ENCODE results near the gene PEX3.
"Not testable (repeated sequence)": the region's sequence is repeated elsewhere in the genome, so short reads cannot be mapped to it uniquely, and the experiment has no call there.

PEX3 gene

DNA sequence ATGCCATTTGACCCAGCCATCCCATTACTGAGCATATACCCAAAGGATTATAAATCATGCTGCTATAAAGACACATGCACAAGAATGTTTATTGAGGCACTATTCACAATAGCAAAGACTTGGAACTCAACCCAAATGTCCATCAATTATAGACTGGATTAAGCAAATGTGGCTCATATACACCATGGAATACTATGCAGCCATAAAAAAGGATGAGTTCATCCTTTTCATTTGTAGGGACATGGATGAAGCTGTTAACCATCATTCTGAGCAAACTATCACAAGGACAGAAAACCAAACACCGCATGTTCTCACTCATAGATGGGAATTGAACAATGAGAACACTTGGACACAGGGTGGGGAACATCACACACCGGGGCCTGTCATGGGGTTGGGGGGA, 2.7 kb upstream of the PEX3 start:
- DNase-seq (ENCODE audit: low spot score): not testable (repeated sequence)

DNA sequence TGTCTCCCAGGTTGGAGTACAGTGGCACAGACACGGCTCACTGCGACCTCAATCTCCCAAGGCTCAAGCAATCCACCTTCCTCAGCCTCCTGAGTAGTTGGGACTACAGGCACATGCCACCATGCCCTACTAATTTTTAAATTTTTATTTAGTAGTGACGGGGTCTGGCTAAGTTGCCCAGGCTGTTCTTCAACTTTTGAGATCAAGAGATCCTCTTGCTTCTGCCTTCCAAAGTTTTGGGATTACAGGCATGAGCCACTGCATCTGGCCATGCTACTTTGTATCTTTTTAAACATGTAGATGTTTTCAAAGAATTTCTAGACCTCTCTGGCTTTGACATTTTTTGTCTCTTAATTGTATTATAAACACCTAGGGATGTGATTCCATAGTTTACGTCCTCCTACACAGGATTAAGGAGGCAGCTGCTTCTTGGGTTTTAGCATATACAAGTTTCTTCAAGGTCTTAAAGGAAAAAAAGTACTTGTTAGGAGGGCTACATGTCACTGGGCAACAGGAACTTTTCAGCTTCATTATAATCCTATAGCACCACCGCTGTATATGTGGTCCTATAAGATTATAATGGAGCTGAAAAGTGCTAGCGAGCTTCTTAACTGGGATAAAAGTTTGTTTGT, 1.4 kb upstream of the PEX3 start:
- DNase-seq (ENCODE audit: low spot score): no peak

DNA sequence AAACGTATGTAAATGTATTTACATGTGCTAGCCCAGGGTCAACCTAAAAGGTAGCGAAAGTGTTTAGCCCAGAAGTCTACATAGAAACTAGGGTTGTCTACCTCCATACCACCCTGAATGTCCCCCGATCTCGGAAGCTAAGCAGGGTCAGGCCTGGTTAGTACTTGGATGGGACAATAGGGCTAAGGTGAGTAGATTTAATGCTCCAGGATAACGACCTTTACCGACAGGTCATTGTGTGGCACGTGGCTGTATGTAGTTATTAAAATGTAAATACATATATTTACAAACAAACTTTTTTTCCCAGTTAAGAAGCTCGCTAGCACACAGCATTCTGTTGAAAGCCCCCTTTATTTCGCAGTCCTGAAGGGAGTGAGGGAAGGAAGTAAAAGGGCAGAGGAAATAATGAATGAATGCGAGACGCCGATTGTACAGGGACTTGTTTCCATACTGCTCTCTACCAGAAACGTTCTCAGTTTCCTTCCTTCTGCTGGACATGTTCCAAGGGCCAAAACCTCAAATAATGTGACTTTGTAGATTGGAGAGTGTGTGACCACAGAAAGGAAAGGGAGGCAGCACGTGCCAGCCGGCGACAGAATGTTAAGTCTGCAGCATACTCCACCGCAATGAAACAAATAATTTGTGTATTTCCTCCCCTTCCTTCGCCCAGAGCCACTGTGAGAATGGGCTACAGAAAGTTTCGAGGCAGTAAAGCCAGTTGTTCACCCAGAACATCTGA, 722 bp upstream of the PEX3 start:
- DNase-seq (ENCODE audit: low spot score): peak; percentile 55

DNA sequence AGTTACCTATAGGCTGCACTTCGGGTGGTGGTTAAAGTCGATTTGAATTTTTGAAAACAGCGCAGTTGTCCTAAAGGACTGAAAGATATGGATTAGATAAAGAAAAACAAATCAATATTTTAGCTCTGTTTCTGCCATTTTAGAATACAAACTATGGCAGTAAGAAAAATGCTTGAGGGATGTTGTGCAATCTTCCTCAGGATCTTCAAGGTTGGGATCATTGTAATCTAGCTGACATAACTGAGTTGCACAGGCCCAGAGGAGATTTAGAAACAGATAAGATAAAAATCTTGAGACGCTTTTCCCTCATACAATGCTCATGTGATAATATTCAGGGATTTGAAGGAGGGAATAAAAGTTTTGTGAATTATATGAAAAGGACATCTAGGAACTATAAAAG, 926 bp downstream of the PEX3 start:
- DNase-seq (ENCODE audit: low spot score): no peak

DNA sequence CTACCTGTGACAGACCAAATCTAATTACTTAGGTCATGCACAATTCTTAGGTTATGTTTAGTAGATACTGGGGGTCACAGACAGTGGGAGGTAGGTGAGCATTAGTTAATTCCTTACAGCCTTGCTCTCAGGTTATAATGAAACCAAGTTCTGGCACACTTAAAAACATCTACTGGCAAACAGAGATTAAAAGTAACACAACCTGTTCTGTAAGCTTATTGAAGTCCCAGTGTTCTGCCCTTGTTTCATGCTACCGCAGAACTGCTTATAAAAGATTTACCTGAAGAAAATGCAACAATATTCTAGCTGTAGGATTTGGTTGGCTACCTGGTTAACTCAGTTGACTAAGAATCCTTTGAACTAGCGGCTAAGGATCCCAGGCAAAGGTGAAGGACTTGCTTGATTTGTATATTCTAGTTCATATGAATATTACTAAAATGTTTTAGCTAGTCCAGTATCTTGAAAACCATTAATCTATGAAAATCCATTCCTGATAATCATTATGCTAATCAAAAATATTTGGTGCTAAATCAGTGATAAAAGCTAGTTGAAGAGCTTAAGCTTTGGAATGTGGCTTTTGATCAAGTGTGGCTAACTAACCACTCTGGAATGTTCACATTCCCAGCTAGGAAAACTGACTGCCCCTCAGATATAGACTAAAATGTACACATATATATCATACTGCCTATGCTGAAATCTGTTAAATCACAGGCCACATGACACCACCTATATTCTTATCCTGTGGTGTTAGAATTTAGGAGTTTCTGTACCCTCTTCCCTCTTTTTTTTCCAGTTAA, 7.2 kb downstream of the PEX3 start:
- DNase-seq (ENCODE audit: low spot score): no peak

DNA sequence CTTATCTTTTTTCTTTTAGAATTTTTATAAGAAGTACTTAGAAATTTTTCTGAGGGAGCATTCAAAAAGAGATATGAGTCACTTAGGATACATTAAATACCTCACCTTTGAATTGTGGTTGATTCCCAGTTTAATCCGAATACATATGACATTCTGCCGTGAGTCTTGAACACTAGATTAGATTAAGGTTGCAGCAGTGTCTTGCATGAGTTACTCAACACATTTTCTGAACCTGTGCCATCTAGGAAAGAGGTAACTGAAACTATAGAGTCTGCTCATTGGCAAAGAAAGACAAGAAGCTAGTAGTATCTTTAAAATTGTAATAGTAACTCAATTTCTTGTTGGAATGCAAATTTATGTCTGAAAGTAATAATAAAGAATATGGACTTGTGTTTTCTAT, 14.9 kb downstream of the PEX3 start:
- no peak for DNase-seq (ENCODE audit: low spot score)

DNA sequence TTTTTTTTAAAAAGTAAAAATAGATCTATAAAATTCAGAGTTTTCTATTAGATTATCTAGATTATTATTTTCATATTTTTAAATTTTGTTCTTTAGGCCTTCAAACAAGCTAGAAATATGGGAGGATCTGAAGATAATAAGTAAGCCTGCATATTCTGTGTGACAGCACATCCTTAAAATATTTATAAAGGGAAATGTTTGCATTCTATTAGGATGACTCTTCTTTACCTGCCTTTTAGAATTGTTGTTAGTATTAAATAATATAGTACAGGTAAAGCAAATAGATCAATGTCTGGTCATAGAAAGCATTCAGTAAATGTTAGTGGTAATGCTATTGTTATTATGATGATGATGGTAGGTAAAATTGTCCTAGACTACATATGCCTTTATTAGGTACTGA, 17.4 kb downstream of the PEX3 start:
- DNase-seq (ENCODE audit: low spot score): no peak

DNA sequence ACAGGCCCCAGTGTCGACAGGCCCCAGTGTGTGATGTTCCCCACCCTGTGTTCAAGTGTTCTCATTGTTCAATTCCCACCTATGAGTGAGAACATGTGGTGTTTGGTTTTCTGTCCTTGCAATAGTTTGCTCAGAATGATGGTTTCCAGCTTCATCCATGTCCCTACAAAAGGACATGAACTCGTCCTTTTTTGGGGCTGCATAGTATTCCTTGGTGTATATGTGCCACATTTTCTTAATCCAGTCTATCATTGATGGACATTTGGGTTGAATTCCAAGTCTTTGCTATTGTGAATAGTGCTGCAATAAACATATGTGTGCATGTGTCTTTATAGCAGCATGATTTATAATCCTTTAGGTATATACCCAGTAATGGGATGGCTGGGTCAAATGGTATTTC, 18.2 kb downstream of the PEX3 start:
- not testable (repeated sequence) for DNase-seq (ENCODE audit: low spot score)

DNA sequence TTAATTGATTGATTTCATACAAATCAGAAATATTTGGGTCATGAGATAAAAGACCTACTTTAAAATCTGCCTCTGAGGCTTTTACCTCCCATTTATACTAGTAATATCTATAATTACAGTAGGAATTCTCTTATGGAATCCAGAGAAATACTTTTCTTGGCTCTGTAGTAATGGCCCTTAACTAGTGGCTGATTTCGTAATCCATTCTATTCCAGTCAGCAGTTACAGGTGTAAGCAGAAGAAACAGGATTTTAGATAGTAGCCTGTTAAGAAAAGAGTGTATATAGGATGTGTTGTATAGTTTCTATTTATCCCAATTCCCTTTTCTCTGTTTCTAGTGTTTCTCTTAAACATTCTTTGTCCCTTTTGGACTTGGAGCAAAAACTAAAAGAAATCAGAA, 21.2 kb downstream of the PEX3 start:
- no peak for DNase-seq (ENCODE audit: low spot score)

DNA sequence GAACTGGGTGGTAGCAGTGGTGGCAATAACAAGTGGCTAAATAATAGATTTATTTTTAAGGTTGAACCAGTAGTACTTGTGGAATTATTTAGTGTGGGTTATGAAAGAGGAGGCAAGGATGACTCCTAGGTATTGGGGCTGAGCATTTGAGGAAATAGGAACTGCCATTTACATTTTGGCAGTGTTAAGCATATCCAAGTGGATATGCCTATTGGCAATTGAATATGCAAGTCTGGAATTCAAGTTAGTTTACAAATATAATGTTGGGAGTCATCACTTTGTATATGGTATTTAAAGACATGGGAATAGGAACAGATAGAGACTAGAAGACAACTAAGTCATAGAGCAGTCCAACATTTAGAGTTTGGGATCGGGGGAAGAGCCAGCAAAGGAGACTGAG, 25.9 kb downstream of the PEX3 start:
- DNase-seq (ENCODE audit: low spot score): no peak

DNA sequence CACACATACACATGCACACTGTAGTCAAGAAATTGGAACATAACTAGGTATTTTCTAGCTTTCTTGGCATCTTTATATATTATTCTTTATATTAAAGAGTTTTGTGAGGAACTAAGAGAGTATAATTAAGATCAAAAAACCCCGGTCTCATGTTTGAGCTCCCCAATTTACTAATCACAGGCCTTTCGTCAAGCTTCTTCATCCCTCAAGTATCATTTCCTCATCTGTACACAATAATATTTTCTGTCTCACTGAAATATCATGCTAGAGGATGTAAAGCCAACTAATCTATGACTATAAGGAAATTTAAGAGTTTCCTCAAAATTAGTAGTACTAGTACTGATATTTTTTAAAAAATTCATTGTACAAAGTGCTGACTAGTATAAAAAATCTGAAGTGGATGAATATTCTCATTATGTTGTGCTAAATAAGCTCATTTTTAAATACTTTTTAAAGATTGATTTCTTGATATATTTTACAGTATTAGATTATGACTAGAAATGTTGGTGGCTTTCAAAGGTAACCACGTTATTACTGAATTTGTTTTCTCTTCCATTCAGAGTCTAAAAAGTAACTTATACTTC, 28.0 kb downstream of the PEX3 start:
- DNase-seq (ENCODE audit: low spot score): no peak

DNA sequence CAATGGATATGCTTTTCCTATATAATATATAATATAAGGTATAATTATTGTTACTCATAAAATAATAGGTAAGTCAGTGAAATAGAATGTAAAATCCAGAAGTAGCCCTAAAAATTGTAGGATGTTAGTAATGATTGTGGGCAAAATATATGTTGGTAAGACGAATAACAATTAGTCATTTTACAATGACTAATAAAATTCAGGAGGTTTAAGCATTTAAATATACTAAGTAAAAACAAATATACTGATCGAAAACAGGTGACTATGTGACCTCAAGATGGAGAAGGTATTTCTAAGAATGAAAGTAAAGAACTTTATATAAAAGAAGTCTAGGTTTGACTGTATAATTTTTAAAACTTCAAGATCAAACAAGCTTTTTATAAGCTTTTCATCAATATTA, 32.0 kb downstream of the PEX3 start:
- DNase-seq (ENCODE audit: low spot score): no peak

DNA sequence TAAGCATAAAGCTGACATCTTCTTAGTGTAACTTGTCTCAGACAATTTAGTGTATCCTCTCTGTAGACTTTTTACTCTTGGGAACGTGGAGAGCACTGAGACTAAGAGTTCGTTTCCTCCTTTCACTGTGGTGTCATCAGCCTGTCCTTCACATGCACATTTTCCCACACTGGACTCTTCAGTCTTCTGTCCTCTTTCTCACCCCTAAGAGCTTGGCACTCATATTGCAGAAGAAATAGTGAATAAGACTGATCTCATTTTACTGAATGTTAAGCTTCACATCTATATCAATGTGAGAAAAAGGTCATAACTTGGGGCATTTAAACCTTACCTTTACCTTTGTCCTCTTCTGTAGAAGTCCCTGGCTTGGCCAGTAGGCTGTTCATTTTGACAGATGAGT, 35.4 kb downstream of the PEX3 start:
- DNase-seq (ENCODE audit: low spot score): no peak

DNA sequence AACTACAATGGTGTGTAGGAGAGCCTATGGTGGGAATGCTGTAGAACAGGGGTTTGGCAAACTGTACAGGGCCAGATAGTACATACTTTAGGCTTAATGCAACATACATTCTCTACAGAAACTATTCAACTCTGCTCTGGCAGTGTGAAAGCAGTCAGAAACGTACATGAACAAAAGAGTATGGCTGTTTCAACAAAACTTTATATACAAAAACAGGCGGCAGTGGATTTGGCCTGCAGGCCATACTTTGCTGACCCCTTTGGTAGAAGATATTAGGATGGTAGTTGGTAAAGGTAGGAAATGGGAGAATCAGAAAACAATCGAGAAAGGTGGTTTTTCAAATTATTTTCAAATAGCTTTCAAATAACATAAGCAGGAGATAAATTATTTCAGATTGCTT, 36.1 kb downstream of the PEX3 start:
- no peak for DNase-seq (ENCODE audit: low spot score)

DNA sequence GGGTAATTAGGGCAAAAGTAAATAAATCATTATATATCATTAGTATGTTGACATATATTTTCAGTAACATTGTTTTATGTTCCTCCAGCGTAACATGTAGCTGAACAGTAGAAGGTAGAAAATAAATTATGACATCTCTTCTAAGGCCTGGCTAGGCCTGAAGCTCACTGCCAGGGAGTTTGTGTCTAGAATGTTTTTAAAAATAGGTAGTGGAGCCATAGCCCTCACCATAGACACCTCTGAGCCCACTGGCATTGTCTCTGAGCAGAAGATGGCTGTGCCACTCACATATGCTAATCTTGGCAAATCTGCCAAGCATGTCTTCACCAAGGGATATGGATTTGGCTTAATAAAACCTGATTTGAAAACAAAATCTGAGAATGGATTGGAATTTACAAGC, 39.6 kb downstream of the PEX3 start:
- no peak for DNase-seq (ENCODE audit: low spot score)

DNA sequence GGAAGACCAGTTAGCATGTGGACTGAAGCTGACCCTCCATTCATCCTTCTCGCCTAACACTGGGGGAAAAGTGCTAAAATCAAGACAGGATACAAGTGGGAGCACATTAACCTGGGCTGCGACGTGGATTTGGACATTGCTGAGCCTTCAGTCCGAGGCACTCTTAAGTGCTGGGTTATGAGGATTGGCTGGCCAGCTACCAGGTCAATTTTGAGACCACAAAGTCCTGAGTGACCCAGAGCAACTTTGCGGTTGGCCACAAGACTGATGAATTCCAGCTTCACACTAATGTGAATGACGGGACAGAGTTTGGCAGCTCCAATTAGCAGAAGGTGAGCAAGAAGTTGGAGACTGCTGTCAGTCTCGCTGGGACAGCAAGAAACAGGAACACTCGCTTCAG, 40.2 kb downstream of the PEX3 start:
- no peak for DNase-seq (ENCODE audit: low spot score)

DNA sequence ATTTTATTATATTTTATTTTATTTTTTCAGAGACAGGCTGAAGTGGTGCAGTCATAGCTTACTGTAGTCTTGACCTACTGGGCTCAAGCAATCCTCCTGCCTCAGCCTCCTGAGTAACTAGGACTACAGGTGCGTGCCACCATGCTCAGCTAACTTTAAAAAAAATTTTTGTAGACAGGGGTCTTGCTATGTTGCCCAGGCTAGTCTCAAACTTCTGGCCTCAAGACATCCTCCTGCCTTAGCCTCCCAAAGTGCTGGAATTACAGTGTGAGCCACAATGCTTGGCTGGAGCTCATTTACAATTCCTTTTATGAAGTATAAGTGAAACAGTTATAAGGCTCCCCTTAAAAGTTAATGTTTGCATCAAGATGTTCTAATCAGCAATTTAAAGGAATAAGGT, 46.4 kb downstream of the PEX3 start:
- no peak for DNase-seq (ENCODE audit: low spot score)

DNA sequence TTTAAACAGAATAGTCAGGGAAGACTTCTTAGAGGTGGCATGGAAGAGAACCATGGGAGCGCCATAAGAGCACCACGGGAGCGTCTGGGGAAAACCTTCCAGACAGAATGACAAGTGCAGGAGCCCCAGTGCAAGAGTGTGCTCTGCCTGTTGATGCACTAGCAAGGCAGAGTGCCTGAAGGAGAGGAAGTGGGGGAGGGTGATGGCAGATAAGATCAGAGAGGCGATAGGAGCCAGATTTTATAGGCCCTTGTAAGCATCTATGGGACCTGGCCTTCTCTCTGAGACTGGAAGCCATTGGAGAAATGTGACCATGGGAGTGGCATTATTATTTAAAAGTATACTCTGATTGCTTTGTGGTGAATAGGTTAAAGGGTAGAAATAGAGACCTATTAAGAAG, 47.8 kb downstream of the PEX3 start:
- no peak for DNase-seq (ENCODE audit: low spot score)

DNA sequence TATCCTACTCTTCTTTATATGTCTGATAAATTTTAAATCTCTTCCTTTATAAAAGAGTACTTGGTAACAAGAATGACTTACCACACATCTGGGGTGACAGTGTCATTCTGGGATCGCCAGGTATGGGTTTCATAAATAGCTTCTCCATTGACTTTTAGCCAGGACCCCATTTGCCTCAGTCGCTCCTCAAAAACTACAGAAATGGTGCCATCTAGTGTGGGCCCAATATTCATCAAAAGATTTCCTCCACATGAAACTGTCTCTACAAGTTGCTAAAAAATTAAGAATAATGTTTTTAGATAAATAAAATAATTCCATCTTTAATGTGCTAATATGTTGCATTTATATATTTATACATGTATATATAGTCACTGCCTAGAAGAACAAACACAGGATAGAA, 51.2 kb downstream of the PEX3 start:
- DNase-seq (ENCODE audit: low spot score): no peak

DNA sequence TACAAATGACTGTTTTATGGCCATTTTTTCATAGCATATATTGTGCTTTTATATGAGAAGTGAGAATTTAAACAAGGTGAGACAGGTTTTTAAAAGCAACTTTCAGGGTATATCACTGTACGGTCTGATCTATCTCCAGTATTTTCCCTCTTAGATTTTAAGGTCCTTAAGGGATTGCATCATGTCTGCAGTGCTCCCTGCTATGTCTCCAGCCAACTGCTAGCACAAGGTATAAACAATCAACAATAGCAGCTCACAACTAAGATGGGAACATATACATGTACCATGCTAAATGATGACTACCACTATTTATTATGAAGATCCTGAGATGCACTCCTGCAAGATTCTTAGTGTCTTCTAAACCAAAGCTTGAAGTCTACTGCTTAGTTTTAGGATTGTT, 53.8 kb downstream of the PEX3 start:
- DNase-seq (ENCODE audit: low spot score): no peak

DNA sequence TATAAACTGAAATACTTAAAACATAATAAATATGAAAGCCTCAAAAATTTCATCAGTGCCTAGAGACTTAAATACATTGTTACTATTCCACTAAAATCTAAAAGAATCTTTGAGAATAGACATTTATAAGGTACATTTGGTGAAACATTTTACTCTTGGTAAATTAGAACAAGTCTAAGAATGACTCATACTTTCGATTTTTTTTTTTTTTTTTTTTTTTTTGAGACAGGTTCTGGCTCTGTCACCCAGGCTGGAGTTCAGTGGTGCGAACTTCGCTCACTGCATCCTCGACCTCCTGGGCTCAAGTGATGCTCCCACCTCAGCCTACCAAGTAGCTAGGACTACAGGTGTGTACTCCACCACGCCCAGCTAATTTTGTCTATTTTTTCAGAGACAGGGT, 54.5 kb downstream of the PEX3 start:
- DNase-seq (ENCODE audit: low spot score): no peak

DNA sequence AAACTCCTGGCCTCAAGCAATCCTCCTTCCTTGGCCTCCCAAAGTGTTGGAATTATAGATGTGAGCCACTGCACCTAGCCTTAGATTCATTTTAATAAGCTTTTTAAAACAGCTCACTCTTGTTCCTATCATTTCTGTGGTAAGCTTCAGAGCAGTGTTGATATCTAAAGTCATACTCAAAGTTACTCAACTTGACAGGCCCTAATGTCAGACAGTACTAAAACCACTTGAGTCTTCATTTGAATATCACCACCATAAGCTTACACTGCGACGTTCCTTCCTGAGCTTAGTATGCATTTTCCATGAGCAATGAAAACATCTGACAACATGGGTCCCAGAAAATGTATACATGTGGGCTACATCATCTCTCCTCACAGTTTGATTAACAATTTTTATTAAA, 54.9 kb downstream of the PEX3 start:
- DNase-seq (ENCODE audit: low spot score): no peak

DNA sequence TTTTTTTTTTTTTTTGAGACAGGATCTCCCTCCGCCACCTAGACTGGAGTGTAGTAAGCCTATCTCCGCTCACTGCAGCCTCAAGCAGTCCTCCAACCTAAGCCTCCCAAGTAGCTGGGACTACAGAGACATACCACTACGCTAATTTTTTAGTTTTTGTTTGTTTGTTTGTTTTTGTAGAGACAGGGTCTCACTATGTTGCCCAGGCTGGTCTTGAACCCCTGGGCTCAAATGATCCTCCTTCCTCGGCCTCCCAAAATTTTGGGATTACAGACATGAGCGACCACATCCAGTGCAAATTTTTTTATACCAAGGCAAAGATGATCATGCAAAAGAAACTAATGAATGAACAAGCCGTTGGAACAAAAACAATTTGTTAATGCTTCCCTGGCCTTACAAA, 55.6 kb downstream of the PEX3 start:
- DNase-seq (ENCODE audit: low spot score): no peak
